Stimulated activated naive CD4-positive, alpha-beta T cell (primary cell): ENCODE results near the gene SLC36A3.
"Not testable (repeated sequence)": the region's sequence is repeated elsewhere in the genome, so short reads cannot be mapped to it uniquely, and the experiment has no call there.

Experiments
- DNase-seq, 6 experiments: peaks; one replicate each; lab custom pipeline; 2025; lab: John Stamatoyannopoulos, UW

SLC36A3 gene

DNA sequence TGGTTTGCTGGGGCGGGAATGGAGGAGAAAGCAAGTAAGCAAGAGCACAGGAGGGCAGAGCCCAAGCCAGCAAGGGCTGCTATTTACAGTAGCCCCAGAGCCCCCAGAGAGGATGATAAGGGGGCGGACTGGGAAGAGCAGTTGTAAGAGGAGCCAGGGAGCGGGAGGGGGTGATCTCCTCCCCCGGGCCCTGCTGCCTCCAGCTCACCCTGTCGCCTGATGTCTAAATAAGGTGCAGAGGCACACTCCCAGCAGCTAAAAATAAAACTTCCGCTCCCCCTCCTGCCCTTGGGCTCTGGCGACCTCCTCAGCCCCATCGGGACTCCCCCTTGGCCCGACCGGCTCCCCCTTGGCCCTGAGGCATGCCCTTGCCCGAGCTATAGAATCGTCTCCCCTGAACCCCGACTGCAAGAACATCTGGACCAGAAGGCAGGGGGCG, 65.2 kb downstream of the SLC36A3 start:
- no peak for DNase-seq

DNA sequence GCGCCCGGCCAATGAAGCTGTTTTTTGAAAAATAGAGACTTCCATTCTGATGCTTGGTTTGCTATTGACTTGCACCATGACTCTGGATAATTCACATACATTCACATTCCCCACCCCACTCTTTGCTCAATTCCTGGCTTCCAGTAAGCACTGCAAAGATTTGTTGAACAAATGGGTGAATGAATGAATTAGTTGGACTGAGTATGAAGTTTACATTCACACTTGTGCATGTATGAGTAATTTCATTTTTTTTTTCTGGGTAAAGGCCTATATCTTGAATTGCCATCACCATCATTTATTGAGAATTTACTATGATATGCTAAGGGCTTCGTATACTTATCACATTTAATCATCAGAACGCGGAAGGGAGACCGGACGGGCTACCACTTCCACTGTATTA, 65.9 kb downstream of the SLC36A3 start:
- DNase-seq = no peak

DNA sequence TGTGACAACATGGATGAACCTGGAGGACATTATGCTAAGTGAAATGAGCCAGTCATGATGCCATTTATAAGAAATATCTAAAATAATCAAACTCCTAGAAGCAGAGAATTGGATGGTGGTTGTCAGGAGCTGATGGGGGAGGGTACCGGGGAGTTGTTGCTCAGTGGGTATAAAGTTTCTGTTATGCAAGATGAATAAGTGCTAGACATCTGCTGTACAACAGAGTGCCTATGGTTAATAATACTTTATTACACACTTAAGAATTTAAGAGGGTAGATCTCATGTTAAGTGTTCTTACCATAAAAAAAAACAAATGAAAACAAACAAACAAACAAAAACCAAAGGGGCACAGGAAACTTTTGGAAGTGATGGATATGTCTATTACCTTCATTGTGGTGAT, 66.7 kb downstream of the SLC36A3 start:
- DNase-seq = no peak

DNA sequence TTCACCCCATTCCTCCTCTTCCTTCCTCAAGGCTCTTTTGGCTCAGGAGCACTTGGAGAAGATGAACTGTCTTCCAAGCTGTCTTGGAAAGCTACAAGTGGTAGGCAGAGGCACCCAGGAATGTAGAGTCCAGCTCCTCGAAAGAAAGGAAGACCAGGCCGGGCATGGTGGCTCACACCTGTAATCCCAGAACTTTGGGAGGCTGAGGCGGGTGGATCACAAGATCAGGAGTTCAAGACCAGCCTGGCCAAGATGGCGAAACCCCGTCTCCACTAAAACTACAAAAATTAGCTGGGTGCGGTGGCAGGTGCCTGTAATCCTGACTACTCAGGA, 68.4 kb downstream of the SLC36A3 start:
- DNase-seq = not testable (repeated sequence)

DNA sequence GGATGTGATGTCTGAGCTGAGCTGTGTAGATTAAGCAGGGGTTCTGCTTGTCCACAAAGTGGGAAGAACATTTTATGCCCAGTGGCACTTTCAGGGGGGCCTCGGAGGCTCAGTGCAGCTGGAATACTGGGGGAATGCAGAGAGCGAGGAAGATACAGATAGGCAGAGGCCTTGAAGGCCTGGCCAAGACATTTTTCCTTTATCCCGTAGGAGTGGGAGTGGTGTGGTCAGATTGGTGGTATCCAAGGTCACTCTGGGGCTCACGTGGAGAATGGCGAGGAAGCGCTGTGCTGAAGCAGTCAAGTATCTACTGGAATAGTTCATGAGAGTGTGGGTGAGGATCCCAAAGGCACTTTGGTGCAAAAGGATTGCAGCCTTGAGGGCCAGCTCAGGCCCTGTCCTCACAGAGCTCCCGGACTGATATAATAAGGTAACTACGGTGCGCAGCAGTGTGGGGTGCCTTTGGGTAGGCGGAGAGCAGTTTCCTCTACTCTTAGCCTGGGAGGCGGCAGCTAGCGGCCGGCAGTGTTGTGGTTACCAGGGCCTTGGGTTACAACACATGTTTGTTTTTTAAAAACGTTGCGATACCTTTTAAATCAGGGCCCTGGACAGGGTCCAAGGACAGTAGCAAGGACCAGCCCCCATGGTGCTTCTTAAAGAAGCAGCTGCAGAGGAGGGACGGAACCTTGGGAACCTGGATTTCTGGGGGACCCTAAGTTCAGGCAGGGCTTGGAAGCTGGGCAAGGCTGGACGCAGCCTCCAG, 68.9 kb downstream of the SLC36A3 start:
- peak in 3 of 6 experiments; percentile 11 to 41 (median 13) for DNase-seq

DNA sequence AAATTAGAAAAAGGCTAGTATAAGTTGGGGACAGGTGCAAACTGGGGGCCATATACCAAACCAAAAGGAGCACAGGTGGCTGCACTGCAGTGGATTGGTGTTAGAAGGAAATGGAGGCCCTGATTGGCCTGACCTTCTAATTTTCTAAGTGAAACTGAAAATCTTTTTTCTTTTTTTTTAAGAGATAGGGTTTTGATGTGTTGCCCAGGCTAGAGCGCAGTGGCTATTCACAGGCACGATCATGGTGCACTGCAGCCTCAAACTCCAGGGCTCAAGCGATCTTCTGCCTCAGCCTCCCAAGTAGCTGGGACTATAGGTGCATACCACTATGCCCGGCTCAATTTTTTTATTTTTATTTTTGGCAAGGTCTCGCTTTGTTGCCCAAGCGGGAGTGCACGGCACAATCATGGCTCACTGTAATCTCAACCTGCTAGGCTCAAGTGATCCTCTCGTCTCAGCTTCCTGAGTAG, 69.9 kb downstream of the SLC36A3 start:
- no peak for DNase-seq

DNA sequence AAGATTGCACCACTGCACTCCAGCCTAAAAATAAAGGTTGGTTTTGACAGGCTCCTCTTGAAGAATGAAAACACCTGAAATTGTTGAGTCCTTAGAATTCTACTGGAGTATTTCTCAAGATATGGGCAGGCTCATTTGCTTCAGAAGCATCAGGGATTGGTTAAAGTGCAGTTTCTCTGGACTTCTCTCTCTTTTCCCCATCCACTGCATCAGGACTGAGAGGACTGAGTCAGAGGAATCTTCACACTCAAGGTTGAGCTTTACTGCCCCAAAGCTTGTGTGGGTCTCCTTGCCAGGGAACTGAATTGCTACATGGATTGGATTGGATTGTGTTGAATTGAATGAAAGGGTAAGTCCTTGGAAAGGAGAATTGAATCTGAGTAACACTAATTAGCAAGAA, 72.2 kb downstream of the SLC36A3 start:
- no peak for DNase-seq

DNA sequence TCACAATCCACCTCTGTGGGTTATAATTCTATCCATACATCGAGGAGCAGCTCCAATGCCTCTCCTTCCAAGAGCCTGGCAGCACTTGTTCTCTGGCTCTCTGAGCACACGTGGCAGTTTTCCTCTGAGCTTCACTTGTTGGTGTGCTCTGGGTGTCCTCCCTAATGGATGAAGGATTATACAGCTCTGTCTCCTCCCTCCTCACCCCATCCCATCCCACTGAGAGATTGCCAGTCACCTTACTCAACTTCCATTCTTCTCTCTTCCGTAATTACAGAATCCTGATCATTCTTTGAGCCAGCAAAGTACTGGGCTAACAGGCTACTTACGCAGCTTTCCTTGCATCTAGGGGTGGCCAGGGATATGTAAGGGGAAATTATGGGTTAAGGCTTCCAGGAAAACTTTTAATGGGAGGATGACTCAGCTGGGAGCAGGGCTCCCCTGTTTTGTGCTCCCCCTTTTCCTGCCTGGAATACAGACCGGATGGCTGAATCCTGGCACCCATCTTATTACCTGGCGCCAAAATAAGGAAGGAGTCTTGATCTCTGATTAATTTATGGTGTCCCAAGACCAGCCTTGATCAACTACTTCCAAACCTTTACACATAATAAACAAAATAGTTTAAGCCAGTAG, 73.4 kb downstream of the SLC36A3 start:
- no peak for DNase-seq

DNA sequence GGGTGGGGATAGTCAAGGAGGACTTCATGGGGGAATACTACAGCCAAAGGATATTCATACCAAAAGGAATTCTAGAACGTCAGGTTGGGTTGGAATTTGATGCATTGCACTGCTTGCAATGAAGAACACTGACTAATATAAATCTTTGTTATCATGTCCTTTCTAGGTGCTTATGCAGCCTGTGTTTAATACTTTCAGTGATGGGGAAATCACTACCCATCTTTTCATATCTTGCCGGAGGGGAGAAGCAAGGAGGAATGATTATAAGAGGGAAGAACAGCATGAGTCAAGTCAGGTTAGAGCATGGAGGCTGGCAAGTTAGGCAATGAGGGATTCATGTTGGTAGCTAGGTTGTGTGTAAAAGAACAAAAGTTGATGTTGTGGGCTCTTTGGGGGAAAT, 74.6 kb downstream of the SLC36A3 start:
- no peak for DNase-seq

DNA sequence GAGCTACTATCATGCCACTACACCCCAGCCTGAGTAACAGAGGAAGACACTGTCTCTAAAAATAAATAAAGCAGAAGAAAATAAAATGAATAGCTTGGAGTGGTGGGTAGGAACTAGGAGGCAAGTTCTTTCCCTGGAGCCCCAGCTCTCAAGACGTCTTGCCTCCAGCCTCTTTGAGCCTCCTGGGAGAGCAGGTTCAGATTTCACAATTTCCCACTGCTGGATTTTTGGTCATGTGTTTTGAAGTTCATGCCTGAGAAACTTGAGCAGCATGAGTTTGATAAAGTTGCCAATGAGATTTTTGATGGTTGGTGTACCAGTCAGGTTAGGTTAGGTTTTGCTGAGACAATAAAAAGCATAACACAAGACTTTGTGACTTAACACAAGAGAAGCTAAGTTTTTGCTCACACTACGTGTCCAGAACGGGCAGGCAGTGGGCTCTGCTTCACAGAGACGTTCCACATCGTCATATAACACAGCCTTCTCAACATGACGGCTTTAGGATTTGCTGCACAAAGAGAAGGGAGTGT, 75.6 kb downstream of the SLC36A3 start:
- no peak for DNase-seq
